ENCODE data around the gene LRP1B. TPM values are rescaled to one million over a fixed set of nuclear protein-coding genes. Genes with fewer than 3 reads are reported as not detected.

The LRP1B gene
- total RNA-seq, 1 experiment from 2014 or later: 0.21 TPM

DNA sequence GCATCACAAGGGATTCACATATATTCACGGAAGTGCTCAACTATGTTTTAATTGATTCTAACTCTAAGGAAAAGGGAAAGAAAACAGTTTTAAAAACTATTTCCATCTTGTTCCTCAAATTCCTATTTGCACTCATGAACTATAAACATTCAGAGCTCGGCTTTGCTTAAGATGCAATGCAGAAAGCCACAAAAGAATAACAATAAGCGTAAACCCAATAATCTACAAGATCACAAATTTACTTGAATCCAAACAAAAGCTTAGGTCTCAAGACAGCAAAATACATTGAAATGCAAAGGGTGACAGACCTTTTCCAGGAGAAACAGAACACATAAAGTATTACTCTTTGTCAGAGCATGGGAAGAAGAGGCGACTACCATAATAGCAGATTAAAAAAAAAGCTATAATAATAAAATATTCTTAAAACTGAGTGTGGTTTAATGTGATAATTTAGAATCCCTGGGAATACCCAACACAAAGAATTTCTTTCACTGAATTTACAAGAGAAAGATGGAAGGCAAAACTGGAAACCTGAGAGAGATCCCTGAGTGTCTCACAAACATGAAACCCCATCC lies 1094.9 kb downstream of the LRP1B start:
- Mint-ChIP-seq H3K4me3 (ENCODE audit: low read depth, unreplicated experiment) (no peak overlapping the region), H3K27ac (ENCODE audit: unreplicated experiment) (no peak overlapping the region), H3K4me1 (ENCODE audit: low read depth, unreplicated experiment) (no peaks in the 10 kb centered on the region), H3K27me3 (ENCODE audit: unreplicated experiment) (no peaks in the 10 kb centered on the region), H3K9me3 (ENCODE audit: low read depth, unreplicated experiment) (no peaks in the 10 kb centered on the region), H3K36me3 (ENCODE audit: insufficient read depth, unreplicated experiment) (no peaks in the 10 kb centered on the region)
- intact Hi-C loops (cut with micrococcal nuclease; ENCODE audit: unreplicated experiment): no loop called here
- DNase-seq: no peak
- no TSS peak for BruUV-seq (replicated peaks)
- CTCF ChIA-PET: no interaction called here
- TF ChIP-seq, protein P1, sequence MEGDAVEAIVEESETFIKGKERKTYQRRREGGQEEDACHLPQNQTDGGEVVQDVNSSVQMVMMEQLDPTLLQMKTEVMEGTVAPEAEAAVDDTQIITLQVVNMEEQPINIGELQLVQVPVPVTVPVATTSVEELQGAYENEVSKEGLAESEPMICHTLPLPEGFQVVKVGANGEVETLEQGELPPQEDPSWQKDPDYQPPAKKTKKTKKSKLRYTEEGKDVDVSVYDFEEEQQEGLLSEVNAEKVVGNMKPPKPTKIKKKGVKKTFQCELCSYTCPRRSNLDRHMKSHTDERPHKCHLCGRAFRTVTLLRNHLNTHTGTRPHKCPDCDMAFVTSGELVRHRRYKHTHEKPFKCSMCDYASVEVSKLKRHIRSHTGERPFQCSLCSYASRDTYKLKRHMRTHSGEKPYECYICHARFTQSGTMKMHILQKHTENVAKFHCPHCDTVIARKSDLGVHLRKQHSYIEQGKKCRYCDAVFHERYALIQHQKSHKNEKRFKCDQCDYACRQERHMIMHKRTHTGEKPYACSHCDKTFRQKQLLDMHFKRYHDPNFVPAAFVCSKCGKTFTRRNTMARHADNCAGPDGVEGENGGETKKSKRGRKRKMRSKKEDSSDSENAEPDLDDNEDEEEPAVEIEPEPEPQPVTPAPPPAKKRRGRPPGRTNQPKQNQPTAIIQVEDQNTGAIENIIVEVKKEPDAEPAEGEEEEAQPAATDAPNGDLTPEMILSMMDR (IDR thresholded peaks at IDR 0.05; ENCODE audit: unreplicated experiment): no peak

DNA sequence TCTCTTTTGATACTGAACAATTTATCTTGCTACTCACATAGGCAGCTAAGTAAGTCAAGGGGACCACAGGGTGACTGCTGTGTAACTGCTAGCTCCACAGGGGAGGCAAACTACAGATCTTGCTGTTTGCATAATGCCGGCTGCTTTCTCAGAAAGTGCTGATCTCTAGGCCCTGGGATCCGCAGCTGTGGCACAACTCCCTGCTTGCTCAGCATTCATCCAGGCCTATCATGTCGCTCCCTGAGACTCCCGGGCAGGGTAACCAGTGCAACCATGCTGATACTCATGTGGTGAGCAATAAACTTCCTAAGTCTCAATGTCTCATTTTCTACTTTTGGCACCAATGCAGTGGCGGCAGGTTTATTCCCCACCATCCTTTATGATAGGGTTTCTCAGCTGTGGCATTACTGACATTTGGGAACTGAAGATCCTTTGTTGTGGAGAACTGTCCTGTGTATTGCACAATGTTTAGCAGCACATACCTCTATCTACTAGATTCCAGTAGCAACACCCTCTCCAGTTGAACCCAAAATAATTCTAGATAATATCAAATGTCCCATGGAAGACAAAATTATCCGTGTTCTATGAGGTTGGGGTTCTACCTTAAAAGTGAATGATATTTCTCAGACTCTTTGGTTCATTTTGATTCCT lies 1101.3 kb downstream of the LRP1B start:
- no peak for DNase-seq
- CTCF ChIA-PET: no interaction called here

DNA sequence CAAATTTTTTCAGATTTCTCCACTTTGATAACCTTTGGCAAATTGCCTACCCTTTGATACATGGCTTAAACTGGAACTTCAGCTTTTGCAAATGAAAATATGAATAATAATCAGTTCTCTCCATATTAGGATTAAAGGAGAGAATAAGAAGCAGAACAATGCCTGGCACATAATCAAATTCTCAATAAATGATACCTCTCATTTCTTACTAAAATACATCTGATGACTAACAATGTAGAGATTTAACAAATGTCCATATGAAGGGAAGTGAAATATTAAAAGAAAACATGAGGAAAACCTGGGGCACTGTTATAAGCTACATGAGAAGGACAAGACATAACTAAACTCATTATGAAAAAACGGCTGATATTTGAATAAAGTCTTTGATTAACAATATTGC lies 1103.6 kb downstream of the LRP1B start:
- CTCF ChIA-PET: no interaction called here
- no peak for DNase-seq
- H3K27ac Mint-ChIP-seq (ENCODE audit: unreplicated experiment): no peak overlapping the region
- no peaks in the 10 kb centered on the region for H3K27me3 Mint-ChIP-seq (ENCODE audit: unreplicated experiment)
- no peak overlapping the region for H3K4me3 Mint-ChIP-seq (ENCODE audit: low read depth, unreplicated experiment)
- TF ChIP-seq, protein P1 (IDR thresholded peaks at IDR 0.05; ENCODE audit: unreplicated experiment): no peak
- no peaks in the 10 kb centered on the region for H3K4me1 Mint-ChIP-seq (ENCODE audit: low read depth, unreplicated experiment)
- no peaks in the 10 kb centered on the region for H3K9me3 Mint-ChIP-seq (ENCODE audit: low read depth, unreplicated experiment)
- no TSS peak for BruUV-seq (replicated peaks)
- no peaks in the 10 kb centered on the region for H3K36me3 Mint-ChIP-seq (ENCODE audit: insufficient read depth, unreplicated experiment)
- intact Hi-C loops (cut with micrococcal nuclease; ENCODE audit: unreplicated experiment): no loop called here

More for the DNA sequence above, 1101.3 kb downstream of the LRP1B start:
- intact Hi-C loops (cut with micrococcal nuclease; ENCODE audit: unreplicated experiment): no loop called here
- H3K4me3 Mint-ChIP-seq (ENCODE audit: low read depth, unreplicated experiment): no peak overlapping the region
- no peaks in the 10 kb centered on the region for H3K27me3 Mint-ChIP-seq (ENCODE audit: unreplicated experiment)
- no peaks in the 10 kb centered on the region for H3K4me1 Mint-ChIP-seq (ENCODE audit: low read depth, unreplicated experiment)
- no peaks in the 10 kb centered on the region for H3K9me3 Mint-ChIP-seq (ENCODE audit: low read depth, unreplicated experiment)
- TF ChIP-seq, protein P1 (IDR thresholded peaks at IDR 0.05; ENCODE audit: unreplicated experiment): no peak
- no peaks in the 10 kb centered on the region for H3K36me3 Mint-ChIP-seq (ENCODE audit: insufficient read depth, unreplicated experiment)
- BruUV-seq (replicated peaks): no TSS peak
- no peak overlapping the region for H3K27ac Mint-ChIP-seq (ENCODE audit: unreplicated experiment)

DNA sequence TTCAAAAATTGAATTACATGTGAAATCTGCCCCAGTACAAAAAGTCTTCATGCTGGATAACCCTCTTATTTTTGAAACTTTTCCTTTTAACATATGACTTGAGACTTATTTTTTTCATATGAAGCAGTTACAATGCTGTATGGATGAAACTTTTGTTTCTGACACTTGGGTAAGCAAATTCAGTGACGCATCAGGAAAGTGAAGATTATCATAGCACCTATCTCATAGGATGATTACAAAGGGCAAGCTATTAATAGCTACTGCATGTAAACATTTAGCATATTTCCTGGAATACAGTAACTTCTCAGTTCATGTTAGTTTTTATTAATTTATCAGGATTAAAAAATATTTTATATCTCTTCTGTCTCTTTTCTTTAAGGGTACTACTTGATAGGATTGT lies 1109.2 kb downstream of the LRP1B start:
- Mint-ChIP-seq H3K4me1 (ENCODE audit: low read depth, unreplicated experiment) (no peaks in the 10 kb centered on the region), H3K27me3 (ENCODE audit: unreplicated experiment) (no peaks in the 10 kb centered on the region), H3K27ac (ENCODE audit: unreplicated experiment) (no peak overlapping the region), H3K36me3 (ENCODE audit: insufficient read depth, unreplicated experiment) (no peaks in the 10 kb centered on the region), H3K4me3 (ENCODE audit: low read depth, unreplicated experiment) (no peak overlapping the region), H3K9me3 (ENCODE audit: low read depth, unreplicated experiment) (no peaks in the 10 kb centered on the region)
- TF ChIP-seq, protein P1 (IDR thresholded peaks at IDR 0.05; ENCODE audit: unreplicated experiment): no peak
- intact Hi-C loops (cut with micrococcal nuclease; ENCODE audit: unreplicated experiment): no loop called here
- CTCF ChIA-PET: interaction anchor here (0.7 kb wide), 1 partner anchor 281 kb away, joined by 3 read pairs; no protein-coding TSS in a partner anchor
- no peak for DNase-seq
- no TSS peak for BruUV-seq (replicated peaks)
